ENCODE data around the gene XPNPEP3.

- TF ChIP-seq CTCF (IDR thresholded peaks at IDR 0.05) (peak in 2 of 6 experiments; percentile 10 to 21), POLR2A (IDR thresholded peaks at IDR 0.05) (peak in 1 of 2 donors; percentile 82)
Observed at GRCh38 chr22:40856513-40857308, at the start of gene XPNPEP3, which contains the start of gene ST13.
